Testis (tissue), 2 donors: Measurements from ENCODE around the gene ANAPC2.

Experiments
- POLR2A ChIP-seq: fragments of 450-650 bp; IDR thresholded peaks from one replicate; pipeline ENCODE4 v1.6.1; 2017; ENCODE audit warnings: antibody characterized with exemption, mild to moderate bottlenecking, moderate library complexity
- TF ChIP-seq, protein P1 (sequence below), 3 experiments: fragments of 450-650 bp in 2 of 3; fragments of 200-600 bp in 1 of 3; sonication (generic) in 1 of 3; IDR thresholded peaks; one replicate each; pipeline ENCODE4 v1.5.1; 2016 to 2019; ENCODE audit warnings: antibody characterized with exemption in 3 of 3, mild to moderate bottlenecking in 2 of 3, moderate library complexity in 1 of 3

DNA sequence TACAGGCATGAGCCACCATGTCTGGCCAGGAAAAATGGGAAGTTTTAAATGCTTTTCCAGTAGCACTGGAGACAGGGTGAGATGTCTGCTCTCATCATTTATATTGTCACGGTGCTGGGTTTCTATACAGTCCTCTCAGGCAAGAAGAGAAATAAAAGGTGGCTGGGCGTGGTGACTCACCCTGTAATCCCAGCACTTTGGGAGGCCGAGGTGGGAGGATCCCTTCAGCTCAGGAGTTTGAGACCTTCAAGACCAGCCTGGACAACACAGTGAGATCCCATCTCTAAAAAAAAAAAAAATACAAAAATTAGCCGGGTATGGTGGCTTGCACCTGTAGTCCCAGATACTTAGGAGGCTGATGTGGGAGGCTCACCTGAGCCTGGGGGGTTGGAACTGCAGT lies 54.2 kb downstream of the ANAPC2 start:
- TF ChIP-seq, protein P1, sequence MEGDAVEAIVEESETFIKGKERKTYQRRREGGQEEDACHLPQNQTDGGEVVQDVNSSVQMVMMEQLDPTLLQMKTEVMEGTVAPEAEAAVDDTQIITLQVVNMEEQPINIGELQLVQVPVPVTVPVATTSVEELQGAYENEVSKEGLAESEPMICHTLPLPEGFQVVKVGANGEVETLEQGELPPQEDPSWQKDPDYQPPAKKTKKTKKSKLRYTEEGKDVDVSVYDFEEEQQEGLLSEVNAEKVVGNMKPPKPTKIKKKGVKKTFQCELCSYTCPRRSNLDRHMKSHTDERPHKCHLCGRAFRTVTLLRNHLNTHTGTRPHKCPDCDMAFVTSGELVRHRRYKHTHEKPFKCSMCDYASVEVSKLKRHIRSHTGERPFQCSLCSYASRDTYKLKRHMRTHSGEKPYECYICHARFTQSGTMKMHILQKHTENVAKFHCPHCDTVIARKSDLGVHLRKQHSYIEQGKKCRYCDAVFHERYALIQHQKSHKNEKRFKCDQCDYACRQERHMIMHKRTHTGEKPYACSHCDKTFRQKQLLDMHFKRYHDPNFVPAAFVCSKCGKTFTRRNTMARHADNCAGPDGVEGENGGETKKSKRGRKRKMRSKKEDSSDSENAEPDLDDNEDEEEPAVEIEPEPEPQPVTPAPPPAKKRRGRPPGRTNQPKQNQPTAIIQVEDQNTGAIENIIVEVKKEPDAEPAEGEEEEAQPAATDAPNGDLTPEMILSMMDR (IDR thresholded peaks at IDR 0.05) = no peak
- TF ChIP-seq POLR2A = no peak
